ENCODE measurements around the gene ARHGAP6. TPM values are rescaled to one million over a fixed set of nuclear protein-coding genes. Genes with fewer than 3 reads are reported as not detected.

Gene ARHGAP6
- total and polyA plus RNA-seq, 2 donors from 2014 or later: 6.0 to 20.4 TPM

DNA sequence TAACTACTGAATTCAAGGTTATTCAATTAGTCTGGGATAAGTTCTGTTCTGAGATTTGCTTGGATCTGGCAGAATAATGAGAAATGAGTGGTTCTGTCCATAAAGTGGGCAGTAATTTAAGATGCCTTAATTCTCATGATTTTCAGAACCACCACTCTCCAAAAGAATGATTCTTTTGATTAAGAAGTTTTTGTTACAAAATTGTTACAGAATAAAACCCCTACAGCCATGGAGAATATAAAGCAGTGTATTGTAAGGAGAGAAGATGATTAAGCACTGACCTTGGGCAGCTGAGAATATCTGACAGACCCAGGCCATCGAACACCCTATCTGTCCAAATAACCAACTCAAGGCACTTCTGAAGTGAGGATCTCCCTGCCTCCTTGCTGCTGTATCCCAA, 360.1 kb downstream of the ARHGAP6 start:
- no peaks in the 10 kb centered on the region for H3K36me3 ChIP-seq (ENCODE audit: control insufficient read depth in 2 of 3, insufficient read depth in 3 of 3, low read length in 3 of 3)
- TF ChIP-seq, protein P1, sequence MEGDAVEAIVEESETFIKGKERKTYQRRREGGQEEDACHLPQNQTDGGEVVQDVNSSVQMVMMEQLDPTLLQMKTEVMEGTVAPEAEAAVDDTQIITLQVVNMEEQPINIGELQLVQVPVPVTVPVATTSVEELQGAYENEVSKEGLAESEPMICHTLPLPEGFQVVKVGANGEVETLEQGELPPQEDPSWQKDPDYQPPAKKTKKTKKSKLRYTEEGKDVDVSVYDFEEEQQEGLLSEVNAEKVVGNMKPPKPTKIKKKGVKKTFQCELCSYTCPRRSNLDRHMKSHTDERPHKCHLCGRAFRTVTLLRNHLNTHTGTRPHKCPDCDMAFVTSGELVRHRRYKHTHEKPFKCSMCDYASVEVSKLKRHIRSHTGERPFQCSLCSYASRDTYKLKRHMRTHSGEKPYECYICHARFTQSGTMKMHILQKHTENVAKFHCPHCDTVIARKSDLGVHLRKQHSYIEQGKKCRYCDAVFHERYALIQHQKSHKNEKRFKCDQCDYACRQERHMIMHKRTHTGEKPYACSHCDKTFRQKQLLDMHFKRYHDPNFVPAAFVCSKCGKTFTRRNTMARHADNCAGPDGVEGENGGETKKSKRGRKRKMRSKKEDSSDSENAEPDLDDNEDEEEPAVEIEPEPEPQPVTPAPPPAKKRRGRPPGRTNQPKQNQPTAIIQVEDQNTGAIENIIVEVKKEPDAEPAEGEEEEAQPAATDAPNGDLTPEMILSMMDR (IDR thresholded peaks at IDR 0.05; ENCODE audit: borderline replicate concordance, extremely low read depth, insufficient read depth): no peak
- peaks cover 2% of the 10 kb centered on the region for H3K27me3 ChIP-seq (ENCODE audit: control insufficient read depth, insufficient read depth, low read length)
- no peaks in the 10 kb centered on the region for H3K9me3 ChIP-seq (ENCODE audit: control insufficient read depth in 2 of 3, insufficient read depth in 1 of 3, low read length in 3 of 3)
- no peak overlapping the region for H3K4me3 ChIP-seq (ENCODE audit: low read length in 3 of 3)
- H3K9ac ChIP-seq (ENCODE audit: low read length in 3 of 3): no peak overlapping the region
- no peak for FAIRE-seq
- DNase-seq: no peak
- no peaks in the 10 kb centered on the region for H3K4me1 ChIP-seq (ENCODE audit: control insufficient read depth in 2 of 3, insufficient read depth in 2 of 3, low read depth in 1 of 3, low read length in 3 of 3)
- intact Hi-C loops (cut with DNase I): no loop called here
- no peak overlapping the region for H3K27ac ChIP-seq (ENCODE audit: low read depth in 2 of 2, low read length in 2 of 2)

DNA sequence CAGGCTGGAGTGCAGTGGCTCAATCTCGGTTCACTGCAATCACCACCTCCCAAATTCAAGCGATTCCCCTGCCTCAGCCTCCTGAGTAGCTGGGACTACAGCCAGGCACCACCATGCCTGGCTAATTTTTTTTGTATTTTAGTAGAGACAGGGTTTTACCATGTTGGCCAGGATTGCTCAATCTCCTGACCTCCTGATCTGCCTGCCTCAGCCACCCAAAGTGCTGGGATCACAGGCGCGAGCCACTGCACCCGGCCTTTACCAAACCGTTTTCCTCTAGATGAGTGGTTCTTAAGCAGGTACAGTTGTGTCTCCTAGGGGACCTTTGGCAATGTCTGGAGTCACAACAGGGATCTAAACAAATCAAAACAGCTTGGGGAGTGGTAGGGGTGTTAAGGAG, 360.9 kb downstream of the ARHGAP6 start:
- Histone ChIP-seq H3K9ac (ENCODE audit: low read length in 3 of 3) (no peak overlapping the region), H3K27me3 (ENCODE audit: control insufficient read depth, insufficient read depth, low read length) (peaks cover 2% of the 10 kb centered on the region), H3K9me3 (ENCODE audit: control insufficient read depth in 2 of 3, insufficient read depth in 1 of 3, low read length in 3 of 3) (no peaks in the 10 kb centered on the region), H3K4me3 (ENCODE audit: low read length in 3 of 3) (no peak overlapping the region), H3K4me1 (ENCODE audit: control insufficient read depth in 2 of 3, insufficient read depth in 2 of 3, low read depth in 1 of 3, low read length in 3 of 3) (no peaks in the 10 kb centered on the region), H3K36me3 (ENCODE audit: control insufficient read depth in 2 of 3, insufficient read depth in 3 of 3, low read length in 3 of 3) (no peaks in the 10 kb centered on the region), H3K27ac (ENCODE audit: low read depth in 2 of 2, low read length in 2 of 2) (no peak overlapping the region)
- DNase-seq: no peak
- TF ChIP-seq, protein P1 (IDR thresholded peaks at IDR 0.05; ENCODE audit: borderline replicate concordance, extremely low read depth, insufficient read depth): no peak
- intact Hi-C loops (cut with DNase I): no loop called here
- FAIRE-seq: no peak

DNA sequence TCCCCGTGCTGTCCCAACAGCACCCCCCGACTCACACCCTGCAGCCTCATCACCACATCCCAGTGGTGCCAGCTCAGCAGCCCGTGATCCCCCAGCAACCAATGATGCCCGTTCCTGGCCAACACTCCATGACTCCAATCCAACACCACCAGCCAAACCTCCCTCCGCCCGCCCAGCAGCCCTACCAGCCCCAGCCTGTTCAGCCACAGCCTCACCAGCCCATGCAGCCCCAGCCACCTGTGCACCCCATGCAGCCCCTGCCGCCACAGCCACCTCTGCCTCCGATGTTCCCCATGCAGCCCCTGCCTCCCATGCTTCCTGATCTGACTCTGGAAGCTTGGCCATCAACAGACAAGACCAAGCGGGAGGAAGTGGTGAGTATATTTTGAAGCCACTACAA, 367.1 kb downstream of the ARHGAP6 start:
- no peaks in the 10 kb centered on the region for H3K36me3 ChIP-seq (ENCODE audit: control insufficient read depth in 2 of 3, insufficient read depth in 3 of 3, low read length in 3 of 3)
- H3K9ac ChIP-seq (ENCODE audit: low read length in 3 of 3): no peak overlapping the region
- intact Hi-C loops (cut with DNase I): no loop called here
- FAIRE-seq (no peak), DNase-seq (no peak)
- H3K4me1 ChIP-seq (ENCODE audit: control insufficient read depth in 2 of 3, insufficient read depth in 2 of 3, low read depth in 1 of 3, low read length in 3 of 3): no peaks in the 10 kb centered on the region
- TF ChIP-seq, protein P1 (IDR thresholded peaks at IDR 0.05; ENCODE audit: borderline replicate concordance, extremely low read depth, insufficient read depth): no peak
- H3K27ac ChIP-seq (ENCODE audit: low read depth in 2 of 2, low read length in 2 of 2): no peak overlapping the region
- H3K4me3 ChIP-seq (ENCODE audit: low read length in 3 of 3): no peak overlapping the region
- no peaks in the 10 kb centered on the region for H3K27me3 ChIP-seq (ENCODE audit: control insufficient read depth, insufficient read depth, low read length)
- no peaks in the 10 kb centered on the region for H3K9me3 ChIP-seq (ENCODE audit: control insufficient read depth in 2 of 3, insufficient read depth in 1 of 3, low read length in 3 of 3)

DNA sequence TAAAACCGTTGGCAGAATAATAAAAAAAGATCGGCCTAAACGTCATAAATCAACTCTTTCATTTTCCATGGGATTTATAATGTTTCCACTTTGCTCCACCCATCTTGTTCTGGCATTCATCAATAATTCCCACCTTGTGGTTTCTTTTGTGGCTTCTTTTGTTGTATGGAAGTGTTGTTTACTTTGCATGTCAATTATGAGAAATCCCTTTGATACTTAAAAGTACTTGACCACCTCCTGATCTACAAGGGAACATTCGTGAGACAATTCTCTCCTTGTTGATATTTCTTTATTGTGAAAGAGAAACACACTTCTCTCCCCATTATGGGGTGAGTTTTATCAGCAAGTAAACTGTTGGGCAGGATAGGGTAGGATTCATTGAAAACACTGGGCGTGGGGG, 369.7 kb downstream of the ARHGAP6 start:
- FAIRE-seq: no peak
- DNase-seq: no peak
- Histone ChIP-seq H3K27me3 (ENCODE audit: control insufficient read depth, insufficient read depth, low read length) (no peaks in the 10 kb centered on the region), H3K36me3 (ENCODE audit: control insufficient read depth in 2 of 3, insufficient read depth in 3 of 3, low read length in 3 of 3) (no peaks in the 10 kb centered on the region), H3K27ac (ENCODE audit: low read depth in 2 of 2, low read length in 2 of 2) (no peak overlapping the region), H3K4me1 (ENCODE audit: control insufficient read depth in 2 of 3, insufficient read depth in 2 of 3, low read depth in 1 of 3, low read length in 3 of 3) (no peaks in the 10 kb centered on the region), H3K9me3 (ENCODE audit: control insufficient read depth in 2 of 3, insufficient read depth in 1 of 3, low read length in 3 of 3) (no peaks in the 10 kb centered on the region), H3K9ac (ENCODE audit: low read length in 3 of 3) (no peak overlapping the region), H3K4me3 (ENCODE audit: low read length in 3 of 3) (no peak overlapping the region)
- intact Hi-C loops (cut with DNase I): no loop called here
- TF ChIP-seq, protein P1 (IDR thresholded peaks at IDR 0.05; ENCODE audit: borderline replicate concordance, extremely low read depth, insufficient read depth): no peak

All from kidney (tissue), 14 donors.